ENCODE measurements around the gene UBR4. TPM values are rescaled to one million over a fixed set of nuclear protein-coding genes. Genes with fewer than 3 reads are reported as not detected.

Gene UBR4
- total and polyA plus RNA-seq, 2 of the 8 experiments (the other 6 are each of a cell fraction or from before 2014, with no cell fraction given): 139 to 152 TPM

DNA sequence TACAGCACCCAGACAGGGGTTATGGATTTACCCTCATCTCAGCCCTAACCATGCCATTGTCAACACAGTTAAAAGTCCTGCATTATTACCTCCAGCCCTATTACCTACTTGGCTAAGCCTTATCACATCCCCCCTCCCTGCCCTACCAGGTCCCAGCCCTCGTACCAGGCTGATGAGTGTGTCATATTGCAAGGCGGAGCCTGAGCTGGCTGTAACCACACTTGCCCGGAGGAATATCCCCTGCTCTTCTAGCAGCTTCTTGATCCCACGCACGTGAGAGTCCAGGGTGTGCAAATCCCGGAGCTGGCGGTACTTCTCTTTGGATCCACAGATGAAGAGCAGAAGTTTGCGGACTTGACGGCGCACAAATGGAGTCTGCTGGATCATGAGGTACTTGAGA, 87.4 kb downstream of the UBR4 start:
- H3K9ac ChIP-seq (replicated peaks in 1 of 4; ENCODE audit: extremely low read depth in 1 of 4, low read depth in 3 of 4, low read length in 3 of 4): no peak overlapping the region
- WGBS, 2 experiments (ENCODE audit: extremely low coverage in 1 of 2, insufficient coverage in 1 of 2, insufficient read length in 1 of 2, insufficient replicate concordance in 2 of 2, low coverage in 1 of 2, low lambda C conversion rate in 2 of 2, missing lambda C conversion rate in 1 of 2): 92% methylated on average over 10 of the region's 10 CpGs; no CpG with 5 or more reads in 1 of the 2 experiments
- no peak overlapping the region for H2BK12ac ChIP-seq (ENCODE audit: low read depth, low read length)
- H3K4me1 ChIP-seq (replicated peaks in 1 of 4; ENCODE audit: control insufficient read depth in 3 of 4, insufficient read depth in 4 of 4, low read length in 3 of 4): no peaks in the 10 kb centered on the region
- no peak overlapping the region for H4K8ac ChIP-seq (ENCODE audit: extremely low read depth, insufficient read depth, low read length)
- H3K23me2 ChIP-seq (ENCODE audit: low read depth, low read length): no peaks in the 10 kb centered on the region
- no peak overlapping the region for H3K23ac ChIP-seq (ENCODE audit: insufficient read length)
- ChIA-PET CTCF (ENCODE audit: partially characterized antibody) (interaction anchor here (1.3 to 1.8 kb wide), 2 partner anchors 27 to 239 kb away, joined by 3 to 4 read pairs; no protein-coding TSS in a partner anchor), POLR2A (ENCODE audit: partially characterized antibody) (no interaction called here)
- H3K79me2 ChIP-seq (ENCODE audit: control insufficient read depth in 1 of 2, insufficient read depth in 2 of 2, low read length in 2 of 2): no peaks in the 10 kb centered on the region
- FAIRE-seq: no peak
- H2BK120ac ChIP-seq (replicated peaks; ENCODE audit: low read depth, low read length): no peak overlapping the region
- H2BK20ac ChIP-seq (ENCODE audit: low read length): no peak overlapping the region
- peaks cover 6 to 7% of the 10 kb centered on the region in 2 experiments for H4K20me1 ChIP-seq (replicated peaks in 1 of 2; ENCODE audit: control insufficient read depth in 1 of 2, insufficient read depth in 2 of 2, low read length in 2 of 2)
- H3K9me3 ChIP-seq (ENCODE audit: insufficient read depth in 2 of 2, low read depth in 1 of 2, low read length in 1 of 2): no peaks in the 10 kb centered on the region
- H3K56ac ChIP-seq (replicated peaks; ENCODE audit: insufficient read length, low read depth, low read length): no peak overlapping the region
- no peak overlapping the region for H3K4ac ChIP-seq (replicated peaks; ENCODE audit: insufficient read length, low read depth, low read length)
- no peak overlapping the region for H3K14ac ChIP-seq (ENCODE audit: insufficient read length)
- H2BK5ac ChIP-seq (ENCODE audit: low read depth, low read length): no peak overlapping the region
- no peak overlapping the region for H4K91ac ChIP-seq (replicated peaks; ENCODE audit: insufficient read length, low read length)
- no peak overlapping the region for H3K27ac ChIP-seq (ENCODE audit: low read depth, low read length)
- H3K79me1 ChIP-seq (ENCODE audit: low read depth, low read length): no peaks in the 10 kb centered on the region
- H3K27me3 ChIP-seq (replicated peaks in 1 of 4; ENCODE audit: control insufficient read depth in 3 of 4, extremely low read depth in 1 of 4, insufficient read depth in 3 of 4, low read length in 3 of 4): no peaks in the 10 kb centered on the region
- no peak overlapping the region for H3K18ac ChIP-seq (ENCODE audit: extremely low read depth, low read length)
- H2BK15ac ChIP-seq (ENCODE audit: low read length): no peak overlapping the region
- H3K36me3 ChIP-seq (ENCODE audit: control insufficient read depth in 2 of 4, insufficient read depth in 4 of 4, low read length in 3 of 4): peaks cover 67 to 100% (median 94%) of the 10 kb centered on the region in 4 experiments
- no peak overlapping the region for H4K5ac ChIP-seq (ENCODE audit: insufficient read length, low read depth, low read length)
- DNase-seq (ENCODE audit: low read depth in 1 of 2, low spot score in 2 of 2): no peak
- no peak overlapping the region for H2AFZ ChIP-seq (ENCODE audit: low read length)
- no peak overlapping the region for H3K4me2 ChIP-seq (ENCODE audit: insufficient read depth in 1 of 2, low read depth in 2 of 2, low read length in 2 of 2)
- H2AK5ac ChIP-seq (ENCODE audit: low read depth, low read length): no peak overlapping the region
- no peak overlapping the region for H3K4me3 ChIP-seq (ENCODE audit: extremely low read depth in 1 of 4, insufficient read depth in 2 of 4, low read depth in 3 of 4, low read length in 4 of 4)
- TF ChIP-seq TAF7 (optimal IDR thresholded peaks at IDR 0.05; ENCODE audit: borderline replicate concordance, low read depth, low read length): no peak
- TF ChIP-seq RFX5 (IDR thresholded peaks at IDR 0.05; ENCODE audit: borderline replicate concordance, low read depth, low read length): no peak
- no peak for TF ChIP-seq GTF2F1 (IDR thresholded peaks at IDR 0.05; ENCODE audit: borderline replicate concordance, low read depth, low read length)
- no peak for TF ChIP-seq NANOG (IDR thresholded peaks at IDR 0.05; ENCODE audit: insufficient read depth, low read depth, low read length, poor library complexity, severe bottlenecking)
- TF ChIP-seq RAD21 (IDR thresholded peaks at IDR 0.05 in 1 of 2, conservative IDR thresholded peaks at IDR 0.05 in 1 of 2; ENCODE audit: low read depth in 2 of 2, low read length in 2 of 2): no peak
- TF ChIP-seq CBX8 (IDR thresholded peaks at IDR 0.05; ENCODE audit: borderline replicate concordance, low read depth, low read length): no peak
- no peak for TF ChIP-seq GABPA (IDR thresholded peaks at IDR 0.05; ENCODE audit: borderline replicate concordance, insufficient read depth, low read length)
- TF ChIP-seq, protein P1, sequence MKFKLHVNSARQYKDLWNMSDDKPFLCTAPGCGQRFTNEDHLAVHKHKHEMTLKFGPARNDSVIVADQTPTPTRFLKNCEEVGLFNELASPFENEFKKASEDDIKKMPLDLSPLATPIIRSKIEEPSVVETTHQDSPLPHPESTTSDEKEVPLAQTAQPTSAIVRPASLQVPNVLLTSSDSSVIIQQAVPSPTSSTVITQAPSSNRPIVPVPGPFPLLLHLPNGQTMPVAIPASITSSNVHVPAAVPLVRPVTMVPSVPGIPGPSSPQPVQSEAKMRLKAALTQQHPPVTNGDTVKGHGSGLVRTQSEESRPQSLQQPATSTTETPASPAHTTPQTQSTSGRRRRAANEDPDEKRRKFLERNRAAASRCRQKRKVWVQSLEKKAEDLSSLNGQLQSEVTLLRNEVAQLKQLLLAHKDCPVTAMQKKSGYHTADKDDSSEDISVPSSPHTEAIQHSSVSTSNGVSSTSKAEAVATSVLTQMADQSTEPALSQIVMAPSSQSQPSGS (IDR thresholded peaks at IDR 0.05; ENCODE audit: low read length): no peak
- no peak for TF ChIP-seq RXRA (IDR thresholded peaks at IDR 0.05; ENCODE audit: insufficient read depth, low read depth, low read length)
